Erythroblast (primary cell): ENCODE data around the gene LRP2.

Experiments used
- GATA1 ChIP-seq: IDR thresholded peaks from 2 replicates; pipeline ENCODE4 v1.6.1; 2011; ENCODE audit warnings: low read depth, mild to moderate bottlenecking, control low read depth, low read length, moderate library complexity
- POLR2A ChIP-seq: IDR thresholded peaks from 2 replicates; pipeline ENCODE4 v1.6.1; 2011; ENCODE audit warnings: mild to moderate bottlenecking, low read length

DNA sequence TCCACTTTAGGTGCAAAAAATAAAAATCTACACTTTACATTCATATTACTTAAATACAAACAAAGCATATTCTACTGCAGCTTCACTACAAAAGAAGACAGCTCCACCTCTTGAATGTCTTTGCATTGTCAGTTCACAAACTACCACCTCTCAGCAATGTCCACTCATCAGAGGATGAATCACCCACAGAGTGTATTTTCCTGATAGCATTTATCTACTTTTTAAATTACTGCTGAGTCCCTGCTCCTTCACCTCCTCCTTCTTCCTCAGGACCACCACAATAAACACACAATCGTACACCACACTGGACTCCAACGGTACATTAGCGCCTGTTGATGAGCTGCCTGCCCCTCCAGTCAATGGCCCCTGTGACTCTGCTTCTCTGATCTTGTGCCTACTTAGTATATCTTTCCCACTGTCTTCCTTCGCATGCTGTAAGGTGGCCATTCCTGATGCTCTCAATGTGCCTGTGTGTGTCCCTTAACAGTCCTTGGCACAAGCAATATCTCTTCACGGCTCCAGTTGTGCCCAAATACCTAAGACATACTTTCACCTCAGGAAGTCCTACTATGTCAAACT lies 172.0 kb downstream of the LRP2 start:
- TF ChIP-seq POLR2A (no peak), GATA1 (no peak)
